ENCODE data around the gene PLCB1.

GRCh38 chr20:8262721-8263120 is 130.7 kb downstream of the PLCB1 start:
- no peak for TF ChIP-seq POLR2A (IDR thresholded peaks at IDR 0.05; ENCODE audit: low read length)
- no peak for TF ChIP-seq GATA1 (IDR thresholded peaks at IDR 0.05; ENCODE audit: low read depth, low read length)
